Measurements from ENCODE around the gene SLC17A7. TPM values are rescaled to one million over a fixed set of nuclear protein-coding genes. Genes with fewer than 3 reads are reported as not detected.

Gene SLC17A7
- total RNA-seq, 1 experiment from 2014 or later: 1.8 TPM

DNA sequence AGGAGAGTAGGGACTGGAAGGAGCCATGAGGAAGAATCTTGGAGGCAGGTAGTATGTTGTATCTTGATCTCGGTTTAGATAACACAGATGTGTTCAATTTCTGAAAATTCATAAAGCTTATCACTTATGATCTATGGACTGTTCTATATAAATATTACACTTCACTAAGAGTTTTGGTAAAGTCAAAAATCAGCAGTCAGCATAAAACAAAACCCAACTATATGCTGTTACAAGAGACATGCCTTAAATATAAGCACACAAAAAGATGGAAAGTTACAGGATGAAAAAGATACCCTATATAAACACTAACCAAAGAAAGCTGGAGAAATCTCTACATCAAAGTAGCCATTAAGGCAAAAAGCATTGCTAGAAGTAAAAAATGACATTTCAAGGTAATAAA, 57.7 kb downstream of the SLC17A7 start:
- RAD21 ChIA-PET (ENCODE audit: low non-redundant PET in 1 of 2, low total read pairs in 2 of 2, uncharacterized antibody in 2 of 2, unreplicated experiment in 2 of 2): no interaction called here
- POLR2A ChIA-PET: interaction anchor here (0.7 kb wide), 1 partner anchor 8 kb away, joined by 3 read pairs; no protein-coding TSS in a partner anchor
- TF ChIP-seq TCF7L2 (IDR thresholded peaks at IDR 0.05; ENCODE audit: borderline replicate concordance, extremely low read depth, insufficient read depth, insufficient read length): no peak
- CTCF ChIA-PET: interaction anchor here (1.5 kb wide), 1 partner anchor 20 kb away, joined by 3 read pairs; no protein-coding TSS in a partner anchor
- no peak for DNase-seq (ENCODE audit: low read depth, low spot score)
- no peak overlapping the region for H3K27ac ChIP-seq (ENCODE audit: low read depth, low read length)
- no peaks in the 10 kb centered on the region for H3K27me3 ChIP-seq (ENCODE audit: insufficient read depth, low read length)
- H3K4me1 ChIP-seq (ENCODE audit: control insufficient read depth in 1 of 2, insufficient read depth in 2 of 2, low read length in 2 of 2): no peaks in the 10 kb centered on the region
- no peaks in the 10 kb centered on the region for H4K20me1 ChIP-seq (ENCODE audit: insufficient read depth)
- no peaks in the 10 kb centered on the region for H3K9me2 ChIP-seq (ENCODE audit: insufficient read depth)
- H3K9ac ChIP-seq (ENCODE audit: low read length): no peak overlapping the region
- intact Hi-C loops (cut with micrococcal nuclease): no loop called here
- no TSS peak for BruUV-seq (replicated peaks)
- no peak overlapping the region for H3K4me3 ChIP-seq (replicated peaks in 1 of 2; ENCODE audit: low read depth in 1 of 2, low read length in 2 of 2)
- no peaks in the 10 kb centered on the region for H3K36me3 ChIP-seq (ENCODE audit: control insufficient read depth in 1 of 2, insufficient read depth in 2 of 2, low read length in 2 of 2)
- no peaks in the 10 kb centered on the region for H3K79me2 ChIP-seq (ENCODE audit: insufficient read depth, low read length)
- H2AFZ ChIP-seq (ENCODE audit: low read depth, low read length, poor library complexity, severe bottlenecking): no peak overlapping the region
- H3K4me2 ChIP-seq (ENCODE audit: low read length): no peak overlapping the region
- H3K9me3 ChIP-seq (ENCODE audit: control insufficient read depth in 1 of 2, insufficient read depth in 1 of 2, low read depth in 1 of 2, low read length in 2 of 2): peaks cover 6 to 7% of the 10 kb centered on the region in 2 experiments
- ATAC-seq: no peak

- intact Hi-C loops (cut with micrococcal nuclease): no loop called here
- Histone ChIP-seq H3K27me3 (ENCODE audit: insufficient read depth, low read length) (no peaks in the 10 kb centered on the region), H4K20me1 (ENCODE audit: insufficient read depth) (no peaks in the 10 kb centered on the region), H2AFZ (ENCODE audit: low read depth, low read length, poor library complexity, severe bottlenecking) (no peak overlapping the region), H3K27ac (ENCODE audit: low read depth, low read length) (no peak overlapping the region), H3K9me3 (ENCODE audit: control insufficient read depth in 1 of 2, insufficient read depth in 1 of 2, low read depth in 1 of 2, low read length in 2 of 2) (peaks cover 6 to 7% of the 10 kb centered on the region in 2 experiments), H3K9ac (ENCODE audit: low read length) (no peak overlapping the region), H3K4me2 (ENCODE audit: low read length) (no peak overlapping the region), H3K4me3 (replicated peaks in 1 of 2; ENCODE audit: low read depth in 1 of 2, low read length in 2 of 2) (no peak overlapping the region), H3K79me2 (ENCODE audit: insufficient read depth, low read length) (no peaks in the 10 kb centered on the region), H3K36me3 (ENCODE audit: control insufficient read depth in 1 of 2, insufficient read depth in 2 of 2, low read length in 2 of 2) (no peaks in the 10 kb centered on the region), H3K9me2 (ENCODE audit: insufficient read depth) (no peaks in the 10 kb centered on the region), H3K4me1 (ENCODE audit: control insufficient read depth in 1 of 2, insufficient read depth in 2 of 2, low read length in 2 of 2) (no peaks in the 10 kb centered on the region)
- ATAC-seq (no peak), DNase-seq (ENCODE audit: low read depth, low spot score) (no peak)
- POLR2A ChIA-PET: interaction anchor here (0.7 kb wide), 1 partner anchor 7 kb away, joined by 3 read pairs; no protein-coding TSS in a partner anchor
- BruUV-seq (replicated peaks): no TSS peak
- TF ChIP-seq TCF7L2 (IDR thresholded peaks at IDR 0.05; ENCODE audit: borderline replicate concordance, extremely low read depth, insufficient read depth, insufficient read length) (no peak), ATF3 (IDR thresholded peaks at IDR 0.05) (no peak)
- RAD21 ChIA-PET (ENCODE audit: low non-redundant PET in 1 of 2, low total read pairs in 2 of 2, uncharacterized antibody in 2 of 2, unreplicated experiment in 2 of 2): no interaction called here
- CTCF ChIA-PET: no interaction called here
Measured at GRCh38 chr19:49382639-49383038, 58.7 kb downstream of the SLC17A7 start.
